Dermis blood vessel endothelial cell (primary cell): ENCODE data around the gene FBXW8. TPM values are rescaled to one million over a fixed set of nuclear protein-coding genes. Genes with fewer than 3 reads are reported as not detected.

Source experiments
- DNase-seq: peaks from one replicate; pipeline ENCODE4 v3.0.0; 2010
- total RNA-seq: library from RNA; depleted of rRNA; stranded (reverse); fragments of >200 nt; gene quantifications from 2 replicates; pipeline ENCODE4 v1.2.3, GENCODE V29; 2014

Gene FBXW8
- total RNA-seq, 1 donor from 2014 or later: 16.0 TPM

GRCh38 chr12:117025481-117026151, 114.9 kb downstream of the FBXW8 start:
- peak; percentile 86 for DNase-seq

GRCh38 chr12:117026343-117026742, 115.6 kb downstream of the FBXW8 start:
- DNase-seq: no peak

- DNase-seq: no peak
Observed at GRCh38 chr12:117026921-117027250, 116.1 kb downstream of the FBXW8 start.

- no peak for DNase-seq
Observed at GRCh38 chr12:117027251-117028086, 116.7 kb downstream of the FBXW8 start.

- no peak for DNase-seq
Observed at GRCh38 chr12:117028254-117028653, 117.5 kb downstream of the FBXW8 start.

- DNase-seq: no peak
Observed at GRCh38 chr12:117030187-117030900, 119.6 kb downstream of the FBXW8 start.

GRCh38 chr12:117031843-117032592, 121.3 kb downstream of the FBXW8 start:
- no peak for DNase-seq

- DNase-seq: peak; percentile 24
Observed at GRCh38 chr12:117032593-117033381, 122.0 kb downstream of the FBXW8 start.

- DNase-seq: no peak
Observed at GRCh38 chr12:117033382-117034221, 122.9 kb downstream of the FBXW8 start.

- DNase-seq: no peak
Observed at GRCh38 chr12:117034249-117034648, 123.5 kb downstream of the FBXW8 start.

- no peak for DNase-seq
Observed at GRCh38 chr12:117034701-117035151, 124.0 kb downstream of the FBXW8 start.

- DNase-seq: no peak
Observed at GRCh38 chr12:117035287-117035686, 124.5 kb downstream of the FBXW8 start.

GRCh38 chr12:117036046-117036445, 125.3 kb downstream of the FBXW8 start:
- no peak for DNase-seq

GRCh38 chr12:117036547-117036946, 125.8 kb downstream of the FBXW8 start:
- no peak for DNase-seq

- no peak for DNase-seq
Observed at GRCh38 chr12:117037289-117038022, 126.7 kb downstream of the FBXW8 start.

- DNase-seq: no peak
Observed at GRCh38 chr12:117038023-117038680, 127.4 kb downstream of the FBXW8 start.

GRCh38 chr12:117038919-117039318, 128.2 kb downstream of the FBXW8 start:
- DNase-seq: no peak

- no peak for DNase-seq
Observed at GRCh38 chr12:117039891-117040309, 129.2 kb downstream of the FBXW8 start.

GRCh38 chr12:117040496-117040895, 129.7 kb downstream of the FBXW8 start:
- DNase-seq: no peak

GRCh38 chr12:117041798-117042170, 131.0 kb downstream of the FBXW8 start:
- no peak for DNase-seq
